Kasumi-1 (cell line): Measurements from ENCODE around the gene OR5H2.
"Not testable (repeated sequence)": the region's sequence is repeated elsewhere in the genome, so short reads cannot be mapped to it uniquely, and the experiment has no call there.

Experiments
- DNase-seq, 2 experiments: peaks; one replicate each; lab custom pipeline; 2025; lab: John Stamatoyannopoulos, UW

The OR5H2 gene

GRCh38 chr3:98282205-98282604, at the start of gene OR5H2:
Gene OR5H2 (plus strand): TSS chr3:98282505. CDS start chr3:98282903, 398 bp downstream.
- DNase-seq, result no peak

GRCh38 chr3:98233468-98233867, 48.8 kb upstream of the OR5H2 start:
- DNase-seq, result no peak

GRCh38 chr3:98240131-98240530, 42.2 kb upstream of the OR5H2 start:
- DNase-seq, result peak; percentile 60 to 75

- DNase-seq, result no peak
These were observed 40.1 kb upstream of the OR5H2 start for GRCh38 chr3:98242155-98242554.

- no peak for DNase-seq
These were observed 38.5 kb upstream of the OR5H2 start for GRCh38 chr3:98243843-98244242.

GRCh38 chr3:98246142-98246541, 36.2 kb upstream of the OR5H2 start:
- no peak for DNase-seq

- DNase-seq, result not testable (repeated sequence)
These were observed 26.3 kb upstream of the OR5H2 start for GRCh38 chr3:98256026-98256425.

GRCh38 chr3:98259707-98260106, 22.6 kb upstream of the OR5H2 start:
- no peak for DNase-seq

GRCh38 chr3:98262046-98262445, 20.3 kb upstream of the OR5H2 start:
- no peak for DNase-seq

GRCh38 chr3:98263944-98264343, 18.4 kb upstream of the OR5H2 start, which contains the start of gene OR5H6:
Gene OR5H6 (plus strand): TSS chr3:98264244. CDS start chr3:98264333, 89 bp downstream.
- no peak for DNase-seq

- DNase-seq, result no peak
These were observed 12.5 kb upstream of the OR5H2 start for GRCh38 chr3:98269846-98270245.

- DNase-seq, result no peak
These were observed 10.2 kb upstream of the OR5H2 start for GRCh38 chr3:98272126-98272525.

GRCh38 chr3:98274914-98275313, 7.4 kb upstream of the OR5H2 start:
- no peak for DNase-seq

GRCh38 chr3:98290916-98291315, 8.6 kb downstream of the OR5H2 start:
- DNase-seq, result no peak

GRCh38 chr3:98291332-98291957, 9.1 kb downstream of the OR5H2 start:
- DNase-seq, result no peak

- no peak for DNase-seq
These were observed 39.8 kb downstream of the OR5H2 start for GRCh38 chr3:98322101-98322500.

- DNase-seq, result no peak
These were observed 40.4 kb downstream of the OR5H2 start for GRCh38 chr3:98322686-98323085.

- no peak for DNase-seq
These were observed 41.1 kb downstream of the OR5H2 start for GRCh38 chr3:98323425-98323824.

- no peak for DNase-seq
These were observed 42.8 kb downstream of the OR5H2 start for GRCh38 chr3:98325055-98325454.

- no peak for DNase-seq
These were observed 44.0 kb downstream of the OR5H2 start for GRCh38 chr3:98326105-98326893.

- DNase-seq, result no peak
These were observed 44.6 kb downstream of the OR5H2 start for GRCh38 chr3:98326945-98327344.

GRCh38 chr3:98328933-98329332, 46.6 kb downstream of the OR5H2 start:
- no peak for DNase-seq

GRCh38 chr3:98329392-98330124, 47.3 kb downstream of the OR5H2 start:
- peak; percentile 70 to 73 for DNase-seq
